ENCODE measurements around the gene PLA2G1B.

DNA sequence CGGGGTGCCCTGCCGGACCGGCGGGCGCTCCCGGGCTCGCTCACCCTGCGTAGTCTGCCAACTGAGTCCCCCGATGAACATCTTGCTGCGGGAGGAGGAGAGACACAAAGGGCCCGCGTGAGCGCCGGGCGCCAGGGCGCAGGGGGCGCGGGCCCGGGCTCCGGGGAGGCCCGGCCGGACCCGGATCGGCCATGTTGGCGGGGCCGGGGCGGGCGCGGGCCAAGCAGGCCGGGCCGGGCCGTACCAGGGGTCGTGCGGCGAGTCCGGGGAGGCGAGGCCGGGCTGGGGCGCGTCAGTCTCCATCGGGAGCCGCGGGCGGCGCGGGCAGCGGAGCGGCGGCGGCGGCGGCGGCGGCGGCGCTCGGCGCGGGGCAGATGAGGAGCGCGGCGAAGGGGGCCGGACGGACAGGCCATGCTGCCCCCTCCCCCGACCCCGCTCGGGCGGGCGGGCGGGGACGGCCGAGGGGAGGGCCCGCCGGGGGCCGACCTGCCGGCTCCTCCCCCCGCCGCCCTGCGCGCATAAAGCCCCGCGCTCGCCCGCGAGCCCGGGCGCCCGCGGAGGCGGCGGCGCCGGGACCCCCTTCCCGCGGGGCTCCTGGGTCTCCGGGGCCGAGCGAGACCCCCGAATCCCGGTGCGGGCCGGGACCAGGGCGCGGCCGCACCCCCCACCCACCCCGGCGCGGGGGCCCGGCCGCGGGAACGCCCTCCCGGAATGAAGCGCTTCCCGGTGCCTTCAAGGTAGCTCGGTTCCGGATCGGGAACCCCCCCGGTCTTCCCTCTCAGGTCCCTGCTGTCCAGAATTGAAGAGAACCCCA is 41.4 kb upstream of the PLA2G1B start, which contains the start of gene MSI1:
- TF ChIP-seq JUND (CRISPR knock-in tag; IDR thresholded peaks at IDR 0.05): no peak
- no peak for TF ChIP-seq POLR2A (IDR thresholded peaks at IDR 0.05; ENCODE audit: insufficient read depth in 1 of 2, low read depth in 2 of 2, low read length in 2 of 2)
- TF ChIP-seq ZNF225 (CRISPR knock-in tag; IDR thresholded peaks at IDR 0.05): no peak
- TF ChIP-seq, protein P1, sequence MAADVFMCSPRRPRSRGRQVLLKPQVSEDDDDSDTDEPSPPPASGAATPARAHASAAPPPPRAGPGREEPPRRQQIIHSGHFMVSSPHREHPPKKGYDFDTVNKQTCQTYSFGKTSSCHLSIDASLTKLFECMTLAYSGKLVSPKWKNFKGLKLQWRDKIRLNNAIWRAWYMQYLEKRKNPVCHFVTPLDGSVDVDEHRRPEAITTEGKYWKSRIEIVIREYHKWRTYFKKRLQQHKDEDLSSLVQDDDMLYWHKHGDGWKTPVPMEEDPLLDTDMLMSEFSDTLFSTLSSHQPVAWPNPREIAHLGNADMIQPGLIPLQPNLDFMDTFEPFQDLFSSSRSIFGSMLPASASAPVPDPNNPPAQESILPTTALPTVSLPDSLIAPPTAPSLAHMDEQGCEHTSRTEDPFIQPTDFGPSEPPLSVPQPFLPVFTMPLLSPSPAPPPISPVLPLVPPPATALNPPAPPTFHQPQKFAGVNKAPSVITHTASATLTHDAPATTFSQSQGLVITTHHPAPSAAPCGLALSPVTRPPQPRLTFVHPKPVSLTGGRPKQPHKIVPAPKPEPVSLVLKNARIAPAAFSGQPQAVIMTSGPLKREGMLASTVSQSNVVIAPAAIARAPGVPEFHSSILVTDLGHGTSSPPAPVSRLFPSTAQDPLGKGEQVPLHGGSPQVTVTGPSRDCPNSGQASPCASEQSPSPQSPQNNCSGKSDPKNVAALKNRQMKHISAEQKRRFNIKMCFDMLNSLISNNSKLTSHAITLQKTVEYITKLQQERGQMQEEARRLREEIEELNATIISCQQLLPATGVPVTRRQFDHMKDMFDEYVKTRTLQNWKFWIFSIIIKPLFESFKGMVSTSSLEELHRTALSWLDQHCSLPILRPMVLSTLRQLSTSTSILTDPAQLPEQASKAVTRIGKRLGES (CRISPR knock-in tag; IDR thresholded peaks at IDR 0.05; ENCODE audit: borderline replicate concordance): no peak
- no peak for TF ChIP-seq TOPORS (CRISPR knock-in tag; IDR thresholded peaks at IDR 0.05)
- TF ChIP-seq DR1 (CRISPR knock-in tag; IDR thresholded peaks at IDR 0.05): no peak
- no peak for TF ChIP-seq CHD2 (IDR thresholded peaks at IDR 0.05; ENCODE audit: low read depth, low read length)
- TF ChIP-seq ZNF75D (CRISPR knock-in tag; IDR thresholded peaks at IDR 0.05; ENCODE audit: borderline replicate concordance): no peak
